ENCODE measurements around the gene GSX2. TPM values are rescaled to one million over a fixed set of nuclear protein-coding genes. Genes with fewer than 3 reads are reported as not detected.

The GSX2 gene
- total RNA-seq, 4 donors from 2014 or later, result 0.81 to 2.8 (median 1.7) TPM

- no peak overlapping the region for H3K4me3 ChIP-seq (ENCODE audit: low read depth, poor library complexity, severe bottlenecking)
- TF ChIP-seq POLR2A (IDR thresholded peaks at IDR 0.05), result no peak
- TF ChIP-seq, protein P1, sequence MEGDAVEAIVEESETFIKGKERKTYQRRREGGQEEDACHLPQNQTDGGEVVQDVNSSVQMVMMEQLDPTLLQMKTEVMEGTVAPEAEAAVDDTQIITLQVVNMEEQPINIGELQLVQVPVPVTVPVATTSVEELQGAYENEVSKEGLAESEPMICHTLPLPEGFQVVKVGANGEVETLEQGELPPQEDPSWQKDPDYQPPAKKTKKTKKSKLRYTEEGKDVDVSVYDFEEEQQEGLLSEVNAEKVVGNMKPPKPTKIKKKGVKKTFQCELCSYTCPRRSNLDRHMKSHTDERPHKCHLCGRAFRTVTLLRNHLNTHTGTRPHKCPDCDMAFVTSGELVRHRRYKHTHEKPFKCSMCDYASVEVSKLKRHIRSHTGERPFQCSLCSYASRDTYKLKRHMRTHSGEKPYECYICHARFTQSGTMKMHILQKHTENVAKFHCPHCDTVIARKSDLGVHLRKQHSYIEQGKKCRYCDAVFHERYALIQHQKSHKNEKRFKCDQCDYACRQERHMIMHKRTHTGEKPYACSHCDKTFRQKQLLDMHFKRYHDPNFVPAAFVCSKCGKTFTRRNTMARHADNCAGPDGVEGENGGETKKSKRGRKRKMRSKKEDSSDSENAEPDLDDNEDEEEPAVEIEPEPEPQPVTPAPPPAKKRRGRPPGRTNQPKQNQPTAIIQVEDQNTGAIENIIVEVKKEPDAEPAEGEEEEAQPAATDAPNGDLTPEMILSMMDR (IDR thresholded peaks at IDR 0.05), result no peak
- peak; percentile 79 to 94 for DNase-seq (ENCODE audit: low spot score in 2 of 2)
- 32 to 50% methylated on average over 3 of the region's 3 CpGs for WGBS, 2 donors
- intact Hi-C loops (cut with DNase I; ENCODE audit: low total_unique reads), result no loop called here
Measured at GRCh38 chr4:54085284-54085683, 14.7 kb upstream of the GSX2 start.

DNA sequence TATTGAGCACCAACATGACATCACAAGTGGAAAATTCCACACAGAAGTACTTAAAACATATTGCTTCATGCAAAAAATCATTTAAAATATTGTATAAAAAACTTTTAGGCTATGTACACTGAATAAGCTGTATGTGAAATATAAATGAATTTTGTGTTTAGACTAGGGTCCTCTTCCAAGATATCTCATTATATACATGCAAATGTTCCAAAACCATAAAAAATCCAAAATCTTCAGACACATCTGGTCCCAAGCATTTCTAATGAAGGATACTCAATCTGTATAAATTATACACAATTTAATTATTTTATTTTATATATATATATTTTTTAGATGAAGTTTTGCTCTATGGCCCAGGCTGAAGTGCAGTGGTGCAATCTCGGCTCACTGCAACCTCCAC lies 10.1 kb upstream of the GSX2 start:
- intact Hi-C loops (cut with DNase I; ENCODE audit: low total_unique reads), result no loop called here
- H3K4me3 ChIP-seq (ENCODE audit: low read depth, poor library complexity, severe bottlenecking), result no peak overlapping the region
- TF ChIP-seq POLR2A (IDR thresholded peaks at IDR 0.05), result no peak
- TF ChIP-seq, protein P1 (IDR thresholded peaks at IDR 0.05), result no peak
- 100% methylated on average over 1 of the region's 1 CpG for WGBS, 2 donors
- DNase-seq (ENCODE audit: low spot score in 2 of 2), result no peak

GRCh38 chr4:54090404-54090803 lies 9.6 kb upstream of the GSX2 start:
- 93 to 94% methylated on average over 8 of the region's 8 CpGs for WGBS, 2 donors
- H3K4me3 ChIP-seq (ENCODE audit: low read depth, poor library complexity, severe bottlenecking), result no peak overlapping the region
- no peak for DNase-seq (ENCODE audit: low spot score in 2 of 2)
- TF ChIP-seq, protein P1 (IDR thresholded peaks at IDR 0.05), result no peak
- no peak for TF ChIP-seq POLR2A (IDR thresholded peaks at IDR 0.05)
- intact Hi-C loops (cut with DNase I; ENCODE audit: low total_unique reads), result no loop called here

- intact Hi-C loops (cut with DNase I; ENCODE audit: low total_unique reads), result no loop called here
- WGBS, 2 donors, result 18 to 21% methylated on average over 27 of the region's 27 CpGs
Measured at GRCh38 chr4:54090804-54091623, 8.9 kb upstream of the GSX2 start.

DNA sequence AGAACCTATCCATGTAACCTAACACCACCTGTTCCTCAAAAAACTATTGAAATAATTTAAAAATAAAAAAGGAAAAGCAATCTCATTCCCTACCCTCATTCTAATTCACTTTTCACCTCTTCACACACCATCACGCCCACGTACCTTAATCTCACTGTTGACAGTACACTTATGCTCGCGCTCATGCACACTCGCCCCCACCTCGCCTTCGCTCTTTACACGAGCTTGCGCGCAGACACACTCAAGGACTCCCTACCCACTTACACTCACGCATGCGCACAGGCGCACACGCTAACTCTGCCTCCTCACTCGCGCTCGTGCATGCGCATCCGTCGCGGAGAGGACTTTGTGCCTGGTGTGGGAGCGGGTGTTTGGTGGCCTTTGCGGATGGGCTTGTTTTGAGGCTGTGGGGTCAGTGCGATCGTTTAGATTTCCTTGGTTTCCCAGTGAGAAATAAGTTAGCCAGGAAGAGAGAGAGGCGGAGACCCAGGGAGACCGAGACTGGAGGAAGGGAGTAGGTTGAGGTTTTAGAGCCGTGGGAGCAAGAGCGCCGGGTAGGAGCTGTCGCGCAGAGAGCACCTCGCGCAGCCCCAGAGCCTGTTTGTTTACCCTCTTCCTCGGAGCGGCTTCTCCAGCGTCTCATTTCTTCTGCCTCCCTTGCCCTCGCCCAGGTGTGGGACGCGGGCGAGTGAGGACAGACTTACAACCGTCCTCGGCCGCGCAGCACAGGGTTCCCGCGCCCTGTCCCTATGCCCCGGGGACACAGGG lies 8.1 kb upstream of the GSX2 start:
- H3K4me3 ChIP-seq (ENCODE audit: low read depth, poor library complexity, severe bottlenecking), result peak overlapping the region; percentile 1
- TF ChIP-seq POLR2A (IDR thresholded peaks at IDR 0.05), result no peak
- TF ChIP-seq, protein P1 (IDR thresholded peaks at IDR 0.05), result no peak
- peak; percentile 66 to 95 for DNase-seq (ENCODE audit: low spot score in 2 of 2)
- intact Hi-C loops (cut with DNase I; ENCODE audit: low total_unique reads), result no loop called here
- 0 to 2% methylated on average over 48 of the region's 48 CpGs for whole genome bisulfite sequencing, 2 donors

More at GRCh38 chr4:54090804-54091623, 8.9 kb upstream of the GSX2 start:
- TF ChIP-seq POLR2A (IDR thresholded peaks at IDR 0.05), result no peak
- TF ChIP-seq, protein P1 (IDR thresholded peaks at IDR 0.05), result no peak
- DNase-seq (ENCODE audit: low spot score in 2 of 2), result peak in 1 of 2 donors; percentile 88
- H3K4me3 ChIP-seq (ENCODE audit: low read depth, poor library complexity, severe bottlenecking), result no peak overlapping the region
